D341Med (cell line): ENCODE measurements around the gene CFAP46.
A peak's percentile ranks its signal among the peaks of the same experiment; 100 is the strongest.

Experiments used
- DNase-seq: peaks from one replicate; pipeline ENCODE4 v3.0.0; 2012; ENCODE audit warnings: low spot score

The CFAP46 gene

DNA sequence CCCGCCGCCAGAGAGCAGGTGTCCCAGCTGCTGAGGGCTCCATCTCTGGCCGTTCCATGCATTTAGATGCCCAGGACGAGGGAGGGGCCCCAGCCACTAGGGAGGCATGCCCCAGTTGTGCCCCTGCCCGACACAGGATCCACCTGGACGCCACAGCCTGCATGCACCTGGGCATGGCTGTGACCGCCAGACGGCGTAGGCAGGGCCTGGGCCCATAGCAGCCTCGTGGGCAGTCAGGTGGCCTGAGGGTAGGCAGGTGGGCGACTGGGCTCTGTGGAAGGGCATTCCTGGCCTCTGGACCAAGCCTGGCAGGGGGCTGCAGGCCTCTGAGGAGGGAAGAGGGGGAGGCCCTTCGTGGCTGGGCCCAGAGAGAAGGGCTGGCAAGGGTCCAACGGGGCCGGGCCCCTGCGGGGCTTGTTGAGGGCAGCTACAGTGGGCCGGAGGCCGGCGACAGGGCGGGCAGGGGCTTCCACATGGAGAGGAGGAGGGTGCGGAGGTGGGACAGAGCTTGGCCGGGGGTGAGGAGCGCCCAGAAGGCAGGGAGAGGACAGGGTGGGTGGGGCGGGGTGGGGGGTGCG, 80.4 kb downstream of the CFAP46 start:
- DNase-seq, result peak; percentile 7

DNA sequence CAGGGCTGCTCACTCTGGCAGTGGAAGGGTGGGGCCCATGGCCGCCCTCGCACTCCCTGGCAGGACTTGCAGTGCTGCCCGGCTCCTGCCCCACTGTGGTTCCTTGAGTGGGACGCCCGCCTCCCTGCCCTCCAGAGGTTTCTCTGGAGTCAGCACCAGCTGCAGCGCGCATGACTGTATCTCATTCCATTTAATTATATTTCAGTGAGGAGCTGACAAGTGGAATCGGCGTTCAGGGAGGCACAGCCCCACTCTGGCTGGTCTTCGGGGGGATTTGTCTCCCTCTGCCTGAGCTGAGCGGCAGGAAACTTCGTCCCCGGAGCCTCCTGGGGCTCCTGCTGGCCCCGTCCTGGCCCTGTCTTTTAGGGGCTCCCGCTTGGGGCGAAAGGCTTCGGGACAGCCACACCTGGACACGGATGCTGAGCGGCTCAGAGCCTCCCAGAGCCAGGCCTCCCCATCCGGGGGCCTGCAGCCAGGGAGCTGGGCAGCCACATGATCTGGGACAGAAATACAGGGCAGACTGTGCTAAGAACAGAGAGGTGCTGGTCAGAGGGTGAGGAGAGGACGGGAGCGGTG, 81.2 kb downstream of the CFAP46 start:
- peak; percentile 7 for DNase-seq

DNA sequence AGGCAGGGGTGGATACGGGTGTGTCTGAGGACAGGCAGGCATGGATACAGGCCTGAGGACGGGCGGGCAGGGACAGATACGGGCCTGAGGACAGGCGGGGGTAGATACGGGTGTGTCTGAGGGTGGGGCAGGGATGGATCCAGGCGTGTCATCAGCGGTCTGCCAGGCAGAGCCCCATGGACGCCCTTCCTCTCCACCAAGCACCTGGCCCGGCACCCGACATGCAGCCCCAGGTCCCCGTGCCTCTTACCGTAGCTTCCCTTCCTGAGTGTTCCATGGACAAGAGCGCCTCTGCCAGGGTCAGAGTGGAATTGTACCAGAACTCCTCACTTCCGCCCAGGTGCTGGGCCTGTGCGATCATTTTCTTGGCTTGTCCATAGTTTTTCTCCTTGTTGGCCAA, 81.8 kb downstream of the CFAP46 start:
- DNase-seq, result peak; percentile 10

DNA sequence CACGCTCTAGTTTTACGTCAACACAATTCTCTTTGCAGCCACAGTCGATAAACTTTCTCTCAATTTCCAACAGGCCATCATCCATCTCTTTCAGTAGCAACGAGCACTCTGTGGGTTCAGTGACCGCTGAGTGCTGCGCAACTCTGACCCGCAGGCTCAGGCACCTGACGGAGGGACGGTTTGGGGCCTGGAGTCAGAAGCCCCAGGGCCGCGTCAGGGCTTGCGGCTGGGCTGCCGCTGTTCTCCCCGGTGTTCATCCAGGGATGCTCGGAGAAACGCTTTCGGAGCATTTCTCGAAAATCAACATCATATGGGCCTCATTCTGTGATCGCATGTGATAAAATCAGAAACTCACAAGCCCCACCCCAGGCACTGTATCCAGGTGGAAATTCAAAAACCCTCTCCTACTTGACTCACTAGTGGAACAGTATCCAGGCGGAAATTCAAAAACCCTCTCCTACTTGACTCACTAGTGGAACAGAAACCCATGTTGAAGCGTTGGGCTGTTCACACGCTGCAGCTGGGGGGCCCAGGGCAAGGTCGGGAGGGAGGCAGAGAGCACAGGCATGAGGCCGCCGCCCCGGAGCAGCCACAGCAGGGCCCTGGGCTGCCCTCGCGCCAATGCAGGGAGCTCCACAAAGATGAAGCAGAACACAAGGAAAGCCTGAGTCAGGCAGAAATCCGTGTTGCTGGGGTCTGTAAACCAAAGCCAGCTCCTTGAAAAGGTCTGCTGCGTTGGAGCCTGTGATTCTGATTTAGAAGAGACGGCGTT, 83.1 kb downstream of the CFAP46 start:
- peak; percentile 3 for DNase-seq

DNA sequence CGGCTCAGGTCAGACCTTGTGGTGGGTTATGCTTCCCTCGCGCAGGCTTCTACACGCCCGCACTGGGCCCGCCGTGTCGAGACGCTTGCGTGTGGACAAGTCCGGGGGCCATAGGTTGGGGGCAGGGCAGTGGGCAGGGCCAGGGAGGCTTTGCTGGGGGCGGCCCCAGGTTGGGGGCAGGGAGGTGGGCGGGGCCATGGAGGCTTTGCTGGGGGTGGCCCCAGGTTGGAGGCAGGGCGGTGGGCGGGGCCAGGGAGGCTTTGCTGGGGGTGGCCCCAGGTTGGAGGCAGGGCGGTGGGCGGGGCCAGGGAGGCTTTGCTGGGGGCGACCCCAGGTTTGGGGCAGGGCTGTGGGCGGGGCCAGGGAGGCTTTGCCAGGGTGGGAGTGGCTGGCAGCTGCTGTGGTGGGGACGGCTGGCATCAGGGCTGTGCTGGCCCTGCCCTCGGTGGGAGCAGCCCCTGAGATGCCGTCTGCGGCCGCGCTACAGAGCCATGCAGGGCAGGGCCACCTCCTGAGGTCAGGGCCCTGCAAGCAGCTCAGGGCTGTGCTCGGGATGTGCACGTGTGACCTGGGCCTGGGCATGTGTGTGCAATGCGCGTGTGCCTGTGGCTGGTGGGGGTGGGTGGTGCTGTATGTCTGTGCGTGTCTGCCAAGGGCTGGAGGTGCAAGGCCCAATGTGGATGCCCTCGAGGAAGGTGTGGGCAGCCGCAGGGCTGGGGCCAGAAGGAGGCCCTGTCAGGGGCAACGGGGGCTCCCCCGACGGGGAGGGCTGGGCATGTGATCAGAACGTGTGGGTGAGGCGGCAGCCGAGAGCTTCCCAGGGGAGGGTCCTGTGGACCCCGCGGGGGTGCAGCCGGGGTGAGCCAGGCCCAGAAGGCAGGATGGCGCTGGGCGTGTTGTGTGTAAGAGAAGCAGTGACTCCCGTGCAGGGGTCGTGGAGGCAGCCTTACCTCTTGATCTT, 84.0 kb downstream of the CFAP46 start:
- DNase-seq, result peak; percentile 14

DNA sequence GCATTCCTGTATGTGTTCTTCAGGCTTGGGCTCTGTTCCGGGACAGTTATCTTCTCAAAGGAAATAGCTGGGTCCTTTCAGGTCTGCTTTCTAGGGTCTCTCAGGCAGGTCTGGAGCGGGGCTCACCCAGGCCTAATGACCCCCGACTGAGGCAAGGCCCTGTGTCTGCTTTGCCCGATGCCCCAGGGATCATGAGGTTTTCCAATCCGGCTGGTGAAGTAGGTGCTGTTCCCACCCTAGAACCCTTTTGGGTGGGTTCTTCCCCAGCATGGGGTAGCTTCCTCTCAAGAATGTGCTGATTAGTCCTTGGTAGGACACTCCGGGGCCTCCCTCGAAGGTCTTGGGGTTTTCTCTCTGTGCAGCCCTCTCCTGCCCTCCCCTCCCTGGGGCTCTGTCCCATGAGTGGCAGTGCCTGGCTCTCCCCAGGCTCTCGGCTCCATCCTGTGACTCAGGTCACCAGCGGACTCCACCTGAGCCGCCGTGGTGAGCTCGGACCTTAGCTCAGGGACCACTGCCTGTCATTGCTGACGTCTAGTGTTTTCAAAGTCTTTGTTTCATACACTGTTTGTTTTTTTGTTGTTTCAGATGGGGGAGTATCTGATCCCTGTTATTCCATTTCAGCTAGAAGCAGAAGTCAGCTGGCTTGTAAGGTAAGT, 85.4 kb downstream of the CFAP46 start:
- DNase-seq, result peak; percentile 6

DNA sequence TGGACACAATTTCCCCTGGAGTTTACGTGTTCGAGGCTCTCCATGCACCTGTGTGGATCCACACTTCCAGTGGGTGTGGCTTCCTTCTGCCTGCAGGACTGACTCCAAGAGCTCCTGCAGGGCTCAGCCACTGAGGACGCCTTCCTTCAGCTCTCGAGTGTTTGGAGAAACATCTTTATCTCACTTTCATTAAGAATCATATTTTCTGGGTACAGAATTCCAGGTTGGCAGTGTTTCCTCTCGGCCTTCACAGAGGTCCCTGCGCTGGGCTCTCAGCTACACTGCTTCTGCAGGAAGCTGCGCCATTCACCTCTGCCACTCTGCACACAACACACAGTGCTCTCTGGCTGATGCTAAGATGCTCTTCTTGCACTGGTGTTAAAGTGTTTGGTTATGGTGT, 86.5 kb downstream of the CFAP46 start:
- no peak for DNase-seq

DNA sequence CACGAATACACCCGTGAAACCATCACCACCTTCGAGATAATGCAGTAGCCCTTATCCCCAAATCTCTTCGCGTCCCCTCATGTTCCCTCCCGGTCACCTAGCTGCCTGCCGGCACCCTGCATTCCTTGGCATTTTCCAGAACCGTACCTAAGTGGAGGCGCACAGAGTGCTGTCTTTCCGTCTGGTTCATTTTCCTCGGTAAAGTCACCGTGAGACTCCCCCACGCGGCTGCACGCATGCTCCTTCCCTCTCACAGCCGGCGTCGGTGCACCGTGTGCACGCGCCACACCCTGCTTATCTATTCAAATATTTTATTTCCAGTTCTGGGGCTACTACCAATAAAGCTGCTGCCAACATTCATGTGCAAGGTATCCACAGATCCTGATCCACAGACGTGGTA, 90.9 kb downstream of the CFAP46 start:
- DNase-seq, result no peak

DNA sequence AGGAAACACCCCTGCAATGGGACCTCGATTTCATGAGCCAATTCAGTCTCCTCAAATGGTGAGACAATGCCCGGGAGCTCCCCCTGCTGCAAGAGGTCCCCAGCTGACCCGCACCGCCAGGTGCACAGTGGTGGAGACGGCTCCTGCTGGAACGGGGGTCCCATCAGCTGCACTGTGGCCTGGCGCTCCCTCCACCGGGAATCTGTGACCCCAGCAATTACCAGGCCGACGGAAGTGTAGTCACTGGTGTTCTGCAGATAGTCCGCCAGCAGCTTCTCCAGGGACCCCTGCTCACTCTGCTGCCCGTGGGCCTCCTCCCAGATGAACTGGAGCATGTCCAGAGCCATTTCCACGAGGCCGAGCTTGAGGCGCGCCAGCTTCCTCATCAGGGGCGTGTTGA, 91.5 kb downstream of the CFAP46 start:
- no peak for DNase-seq

DNA sequence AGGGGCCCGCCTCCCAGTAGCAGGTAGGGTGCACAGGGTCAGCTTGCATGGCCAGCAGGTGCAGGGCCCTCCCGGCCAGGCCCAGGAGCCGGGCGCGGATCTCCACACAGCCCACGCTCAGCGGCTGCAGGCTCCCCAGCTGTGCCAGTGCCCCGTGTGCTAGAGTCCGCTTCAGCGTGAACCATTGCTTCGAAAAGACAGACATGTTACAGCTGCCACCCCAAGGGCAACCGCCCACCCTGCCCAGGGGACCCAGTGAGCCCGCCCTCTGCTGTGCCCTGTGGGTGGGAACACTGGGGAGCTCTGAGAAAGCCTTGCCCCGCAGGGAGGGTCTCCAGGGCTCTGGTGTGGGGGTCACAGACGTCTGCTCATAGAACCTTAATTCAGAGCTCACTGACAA, 92.1 kb downstream of the CFAP46 start:
- no peak for DNase-seq

DNA sequence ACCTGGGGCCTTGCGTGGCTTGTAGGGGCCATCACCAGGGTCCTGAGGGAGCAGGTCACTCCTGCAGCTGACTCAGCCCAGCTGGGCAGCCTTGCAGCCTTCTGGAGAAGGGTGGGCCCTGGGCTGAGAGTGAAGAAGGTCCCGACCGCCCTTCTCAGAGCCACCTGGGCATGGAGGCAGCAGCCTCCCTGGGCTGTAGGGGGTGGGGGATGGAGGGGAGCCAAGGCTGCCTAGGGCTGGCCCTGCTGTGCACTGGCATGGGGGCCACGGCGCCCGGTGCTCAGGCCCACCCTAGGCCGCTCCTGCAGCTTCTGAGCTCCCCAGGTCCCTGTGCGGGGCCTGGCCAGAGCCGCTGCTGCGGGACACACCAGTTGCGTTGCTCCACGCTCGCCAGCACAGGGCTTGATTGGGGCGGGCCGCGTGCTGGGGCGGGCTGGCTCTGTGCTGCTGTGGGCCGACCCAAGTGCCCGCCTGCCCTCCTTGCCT, 92.8 kb downstream of the CFAP46 start:
- DNase-seq, result no peak

DNA sequence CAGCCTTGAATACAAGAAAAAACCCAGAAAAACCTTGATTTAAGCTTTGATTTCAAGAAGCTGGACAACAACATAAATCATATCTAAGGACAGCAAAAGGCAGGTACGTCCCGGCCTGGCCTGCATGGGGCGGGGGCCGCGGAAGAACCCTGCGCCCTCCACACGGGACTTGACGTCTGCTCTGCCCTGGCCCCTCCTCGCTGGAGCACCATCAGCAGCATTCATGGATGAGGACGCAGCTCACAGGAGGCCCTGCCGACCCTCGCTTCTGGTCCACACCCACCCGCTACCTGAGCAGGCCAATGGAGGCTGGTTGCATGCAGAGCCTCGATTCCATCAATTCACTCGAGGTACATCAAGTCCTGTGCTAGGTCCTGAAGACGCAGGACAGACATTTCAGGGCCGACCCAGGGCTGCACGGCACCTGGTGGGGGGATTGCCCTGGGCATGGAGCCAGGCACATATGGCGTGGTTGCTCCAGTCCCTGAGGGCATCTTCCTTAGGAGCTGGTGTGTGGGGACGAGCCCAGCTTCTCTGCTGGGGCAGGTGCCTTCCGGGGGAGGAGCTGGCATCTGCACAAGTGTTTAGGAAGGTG, 93.3 kb downstream of the CFAP46 start:
- no peak for DNase-seq

DNA sequence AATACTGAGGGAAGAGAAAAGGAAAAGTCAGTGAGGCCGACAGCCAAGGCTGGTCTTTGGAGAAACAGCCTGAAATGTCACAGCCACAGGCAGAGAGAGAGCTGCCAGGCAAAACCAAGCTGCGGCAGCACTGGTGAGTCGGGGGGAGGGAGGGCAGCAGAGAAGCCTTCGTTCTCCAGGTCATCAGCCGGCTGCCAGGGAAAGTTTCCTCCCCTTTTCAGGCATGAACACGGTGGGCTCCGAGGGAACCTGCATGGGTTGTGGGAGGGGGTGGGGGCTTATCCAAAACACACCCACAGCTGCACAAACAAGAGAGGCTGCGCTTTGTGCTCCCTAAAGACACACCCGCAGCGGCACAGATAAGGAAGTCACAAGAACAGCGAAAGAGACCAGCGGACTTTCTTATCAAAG, 94.1 kb downstream of the CFAP46 start:
- DNase-seq, result no peak

DNA sequence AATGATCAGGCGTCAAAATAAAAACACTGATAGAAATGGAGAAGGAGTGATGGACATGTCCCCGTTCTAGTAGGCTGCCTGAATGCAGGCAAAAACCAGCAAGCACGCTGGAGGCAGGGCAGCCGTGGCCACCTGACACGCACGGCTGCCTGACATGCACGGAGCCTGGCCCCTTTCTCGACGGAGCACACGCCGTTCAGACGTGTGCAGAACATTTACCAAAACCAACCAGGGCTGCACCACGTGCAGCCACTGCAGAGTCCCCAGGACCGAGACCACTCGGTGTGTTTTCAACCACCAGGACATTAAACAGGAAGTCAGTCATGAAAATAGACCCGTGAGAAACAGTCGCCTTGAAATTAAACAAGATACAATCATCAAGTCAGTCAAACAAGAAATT, 94.5 kb downstream of the CFAP46 start:
- DNase-seq, result no peak

DNA sequence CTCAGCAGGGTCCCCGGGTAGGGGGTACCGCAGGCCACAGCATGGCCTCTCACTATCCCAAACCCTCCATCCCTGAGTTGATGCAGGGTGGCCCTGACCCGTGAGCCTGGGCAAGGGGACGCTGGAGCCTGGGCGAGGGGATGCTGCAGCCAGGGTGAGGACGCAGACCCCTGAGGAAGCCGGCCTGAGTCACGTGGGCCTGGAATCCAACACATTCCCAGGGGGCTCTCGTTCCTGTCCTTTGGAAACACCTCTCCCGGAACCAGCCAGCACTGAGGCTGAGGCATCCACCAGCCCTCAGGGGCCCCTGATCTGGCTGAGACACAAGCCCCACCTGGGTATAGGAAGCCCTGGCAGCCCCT, 95.0 kb downstream of the CFAP46 start:
- DNase-seq, result no peak

DNA sequence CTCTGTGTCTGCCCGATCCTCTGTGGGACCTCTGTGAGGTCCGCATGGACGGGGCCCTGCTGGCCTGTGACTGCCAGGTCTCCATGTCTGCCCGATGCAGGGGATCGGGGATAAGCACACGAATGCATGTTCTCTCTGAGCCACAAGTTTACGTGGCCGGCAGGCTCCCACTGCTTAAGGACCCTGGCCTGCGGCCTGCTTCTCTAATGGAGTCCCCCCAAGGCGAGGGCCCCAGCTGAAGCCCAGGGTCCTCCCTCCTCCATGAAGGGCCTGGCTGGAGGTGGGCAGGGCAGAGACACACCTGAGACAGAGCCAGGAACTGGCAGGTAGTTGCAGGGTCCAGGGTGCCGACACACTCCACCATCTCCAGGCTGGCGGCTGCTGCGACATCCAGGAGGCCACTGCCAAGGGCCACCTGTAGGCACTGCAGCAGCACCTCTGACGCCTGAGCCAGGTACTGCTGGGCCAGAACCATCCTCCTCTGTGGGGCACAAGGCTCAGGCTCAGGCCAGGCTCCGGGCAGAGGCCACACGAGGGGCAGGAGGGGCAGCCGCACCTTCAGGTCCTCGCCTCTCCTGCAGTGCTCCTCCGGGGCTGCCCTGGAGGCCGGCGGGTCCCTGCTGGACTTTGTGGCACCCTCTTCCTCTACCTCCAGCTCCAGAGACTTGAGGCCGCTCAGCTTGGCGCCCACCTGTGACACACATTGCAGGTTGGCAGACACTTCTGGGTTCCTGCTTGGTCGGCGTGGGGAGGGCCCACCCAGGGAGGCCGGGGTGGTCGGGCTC, 95.5 kb downstream of the CFAP46 start:
- DNase-seq, result no peak

DNA sequence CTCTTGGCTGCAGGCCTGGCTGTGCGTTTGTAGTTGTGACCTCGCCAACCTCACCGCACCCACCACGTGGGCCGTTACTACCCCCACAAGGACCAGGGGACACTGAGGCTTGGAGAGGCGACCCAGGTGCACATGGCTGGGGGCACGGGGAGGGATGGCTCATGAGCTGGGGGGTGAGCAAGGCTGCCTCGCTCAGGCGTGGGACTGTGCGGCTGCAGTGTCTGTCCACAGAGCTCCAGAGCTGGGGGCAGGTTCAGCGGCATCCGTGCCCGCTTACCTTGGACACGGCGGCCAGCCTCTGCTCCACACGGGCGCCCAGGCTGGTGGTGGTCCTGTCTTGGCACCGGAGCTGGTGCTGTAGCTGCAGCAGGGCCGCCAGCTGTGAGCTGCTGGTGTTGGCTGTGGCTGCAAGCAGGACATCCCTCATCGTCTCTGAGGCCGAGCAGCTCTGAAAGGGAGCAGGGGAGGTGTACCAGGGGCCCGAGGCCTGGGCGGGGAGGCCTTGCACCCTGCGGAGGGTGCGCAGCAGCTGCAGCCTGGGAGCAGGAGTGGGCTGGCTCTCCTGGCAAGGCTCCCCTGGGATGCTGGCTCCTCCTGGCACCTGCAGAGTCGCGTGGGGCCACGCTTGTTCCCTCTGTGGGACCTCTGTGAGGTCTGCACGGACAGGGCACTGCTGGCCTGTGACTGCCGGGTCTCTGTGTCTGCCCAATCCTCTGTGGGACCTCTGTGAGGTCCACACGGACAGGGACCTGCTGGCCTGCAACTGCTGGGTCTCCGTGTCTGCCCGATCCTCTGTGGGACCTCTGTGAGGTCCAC, 96.4 kb downstream of the CFAP46 start:
- no peak for DNase-seq

DNA sequence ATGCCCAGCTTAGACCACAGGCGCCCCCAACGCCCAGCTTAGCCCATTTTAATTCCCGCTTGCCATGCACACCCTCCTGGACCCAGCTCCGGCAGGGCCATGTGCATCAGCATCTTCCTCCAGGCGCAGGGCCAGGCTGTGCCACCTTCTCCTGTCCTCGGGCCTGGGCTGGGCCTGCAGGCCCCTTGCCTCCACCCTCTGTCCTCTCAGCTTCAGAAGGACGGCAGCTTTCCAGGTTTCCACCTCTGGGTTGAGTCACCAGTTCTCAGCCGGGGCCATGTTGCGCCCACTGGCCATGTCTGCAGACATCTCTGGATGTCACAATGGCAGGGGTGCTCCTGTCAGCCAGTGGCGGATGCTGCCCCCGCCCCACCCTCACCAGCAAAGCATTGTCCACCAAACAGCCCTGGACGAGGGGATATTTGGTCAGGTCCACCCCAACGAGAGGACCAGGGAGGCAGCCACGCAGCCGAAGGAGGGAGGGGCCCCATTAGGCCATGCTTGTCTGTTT, 97.3 kb downstream of the CFAP46 start:
- DNase-seq, result no peak

DNA sequence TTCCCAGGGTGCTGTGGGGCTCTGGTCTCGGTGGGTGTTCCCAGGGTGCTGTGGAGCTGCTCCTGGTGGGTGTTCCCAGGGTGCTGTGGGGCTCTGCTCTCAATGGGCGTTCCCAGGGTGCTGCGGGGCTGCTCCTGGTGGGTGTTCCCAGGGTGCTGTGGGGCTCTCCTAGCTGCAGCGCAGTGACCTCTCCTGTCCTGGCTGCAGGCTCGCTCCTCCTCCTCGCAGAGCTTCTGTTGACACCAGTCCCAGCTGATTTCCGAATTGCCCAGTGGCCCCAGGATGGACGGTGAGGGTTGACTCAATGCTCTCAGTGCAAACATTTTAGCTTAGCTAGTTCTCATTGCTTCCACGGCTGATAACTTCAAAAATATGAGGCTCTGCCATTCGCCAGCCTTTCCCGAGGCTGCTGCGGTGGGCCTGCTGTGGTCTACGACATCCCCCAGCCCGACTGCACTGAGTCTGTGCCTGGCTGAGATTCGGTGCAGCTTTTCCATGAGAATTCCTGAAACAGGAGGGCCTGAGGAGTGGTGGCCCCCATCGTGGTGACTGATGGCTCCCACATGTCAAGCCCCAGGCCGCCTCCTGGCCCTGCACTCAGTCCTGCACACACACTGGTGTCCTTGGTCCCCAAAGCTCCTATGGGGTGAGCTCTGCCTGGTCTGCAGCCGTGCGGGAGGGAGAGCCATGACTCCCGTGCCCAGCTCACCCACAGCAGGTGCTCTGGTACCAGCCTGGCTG, 98.1 kb downstream of the CFAP46 start:
- no peak for DNase-seq
